OCI-LY7 (cell line): Measurements from ENCODE around the gene MPV17. TPM values are rescaled to one million over a fixed set of nuclear protein-coding genes. Genes with fewer than 3 reads are reported as not detected.

Experiments
- BruUV-seq: library from RNA; stranded (reverse); fragments of 400-500 nt; replicated peaks from 2 replicates; lab custom pipeline; 2021; lab: Mats Ljungman, UMichigan
- CTCF ChIA-PET: fragments of 300-600 bp; sonication (Branson Sonifier 250); formaldehyde crosslinking; loops from one replicate; lab custom pipeline; 2022; ENCODE audit warnings: antibody characterized with exemption; ENCODE audit not compliant: unreplicated experiment; lab: Charles Lee
- POLR2A ChIA-PET: fragments of 300-600 bp; sonication (Branson Sonifier 250); formaldehyde crosslinking; loops from one replicate; lab custom pipeline; 2022; ENCODE audit warnings: antibody characterized with exemption; lab: Charles Lee
- DNase-seq: peaks from one replicate; pipeline ENCODE4 v3.0.0-alpha.2; 2015; ENCODE audit warnings: low spot score
- H2AFZ ChIP-seq: fragments of 200-600 bp; sonication (generic), shearing (Covaris generic); 2 replicates; pipeline ENCODE4 v1.6.1; 2014; ENCODE audit warnings: mild to moderate bottlenecking, antibody characterized with exemption, low read length, moderate library complexity
- H3K27ac ChIP-seq: fragments of 200-600 bp; sonication (generic); 2 replicates; pipeline ENCODE4 v1.5.1; 2014; ENCODE audit warnings: mixed run types, low read depth, mild to moderate bottlenecking, moderate library complexity, low read length, inconsistent platforms; ENCODE audit not compliant: poor library complexity, severe bottlenecking
- H3K36me3 ChIP-seq: fragments of 200-600 bp; sonication (generic); 2 replicates; pipeline ENCODE4 v1.6.1; 2014; ENCODE audit warnings: mild to moderate bottlenecking, antibody characterized with exemption, low read length, moderate library complexity, mixed read lengths; ENCODE audit not compliant: insufficient read depth
- H3K4me1 ChIP-seq: fragments of 200-600 bp; sonication (generic); 2 replicates; pipeline ENCODE4 v1.5.1; 2014; ENCODE audit warnings: mild to moderate bottlenecking, low read length; ENCODE audit not compliant: insufficient read depth, poor library complexity, severe bottlenecking
- H3K4me2 ChIP-seq: fragments of 200-600 bp; sonication (generic); 2 replicates; pipeline ENCODE4 v1.6.1; 2014; ENCODE audit warnings: mild to moderate bottlenecking, low read length
- H3K4me3 ChIP-seq: fragments of 200-600 bp; sonication (generic); 2 replicates; pipeline ENCODE4 v1.5.1; 2014; ENCODE audit warnings: mild to moderate bottlenecking, low read depth, low read length; ENCODE audit not compliant: poor library complexity, severe bottlenecking
- H3K79me2 ChIP-seq: fragments of 200-600 bp; sonication (generic); 2 replicates; pipeline ENCODE4 v1.6.1; 2016; ENCODE audit warnings: low read depth, mild to moderate bottlenecking, low read length, moderate library complexity, mixed read lengths; ENCODE audit not compliant: insufficient read depth
- H3K9me2 ChIP-seq: fragments of 200-600 bp; sonication (generic); 2 replicates; pipeline ENCODE4 v1.6.1; 2016; ENCODE audit warnings: mild to moderate bottlenecking, low read length, mixed read lengths; ENCODE audit not compliant: insufficient read depth
- H3K9me3 ChIP-seq: fragments of 200-600 bp; sonication (generic); 2 replicates; pipeline ENCODE4 v1.6.1; 2014; ENCODE audit warnings: mild to moderate bottlenecking, mixed run types, low read length, mixed read lengths
- H4K20me1 ChIP-seq: fragments of 200-600 bp; sonication (generic); 2 replicates; pipeline ENCODE4 v1.6.1; 2014; ENCODE audit warnings: mild to moderate bottlenecking, antibody characterized with exemption, low read length, moderate library complexity, mixed read lengths; ENCODE audit not compliant: insufficient read depth
- EZH2phosphoT487 ChIP-seq: fragments of 200-600 bp; sonication (generic); IDR thresholded peaks from 2 replicates; pipeline ENCODE4 v1.6.1; 2018; ENCODE audit warnings: low read depth, borderline replicate concordance, mild to moderate bottlenecking, mixed run types, antibody characterized with exemption, low read length, moderate library complexity, mixed read lengths
- intact Hi-C: fragments of 100-400 bp; cut with micrococcal nuclease; formaldehyde crosslinking; loops from one replicate; pipeline ENCODE4 v1.10.0; 2022; ENCODE audit not compliant: unreplicated experiment
- total RNA-seq, 2 experiments: library from RNA; depleted of rRNA in 1 of 2; stranded (reverse); fragments of >200 nt in 1 of 2; shearing (Covaris generic) in 1 of 2; gene quantifications; 2 replicates each; pipeline ENCODE4 v1.2.3, GENCODE V29; 2014 to 2022
- TF ChIP-seq, protein P1 (sequence below): fragments of 200-600 bp; sonication (generic); conservative IDR thresholded peaks from 2 replicates; pipeline ENCODE4 v1.5.1; 2014; ENCODE audit warnings: mild to moderate bottlenecking, antibody characterized with exemption, low read length, moderate library complexity, mixed read lengths

Gene MPV17
- total RNA-seq, 2 experiments from 2014 or later: 63.9 to 109 TPM

DNA sequence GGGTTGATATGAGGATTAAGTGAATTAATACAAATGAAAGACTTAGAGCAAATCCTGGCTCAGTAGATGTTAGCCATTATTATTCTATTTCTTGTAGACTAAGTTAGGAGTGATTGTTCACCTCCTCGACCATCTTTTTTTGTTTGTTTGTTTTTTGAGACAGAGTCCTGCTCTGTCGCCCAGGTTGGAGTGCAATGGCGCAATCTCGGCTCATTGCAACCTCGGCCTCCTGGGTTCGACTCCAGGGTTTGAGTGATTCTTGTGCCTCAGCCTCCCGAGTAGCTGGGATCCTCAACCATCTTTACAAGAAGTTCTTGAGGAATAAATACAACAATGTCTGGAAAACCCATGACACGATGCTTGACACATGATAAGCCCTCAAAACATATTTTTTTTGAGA lies 28.0 kb downstream of the MPV17 start:
- H3K9me2 ChIP-seq: no peaks in the 10 kb centered on the region
- no peaks in the 10 kb centered on the region for H3K79me2 ChIP-seq
- no peak for DNase-seq
- CTCF ChIA-PET: no interaction called here
- no peaks in the 10 kb centered on the region for H4K20me1 ChIP-seq
- no peak overlapping the region for H3K27ac ChIP-seq
- no peak overlapping the region for H3K4me3 ChIP-seq
- no peak for TF ChIP-seq EZH2phosphoT487
- TF ChIP-seq, protein P1, sequence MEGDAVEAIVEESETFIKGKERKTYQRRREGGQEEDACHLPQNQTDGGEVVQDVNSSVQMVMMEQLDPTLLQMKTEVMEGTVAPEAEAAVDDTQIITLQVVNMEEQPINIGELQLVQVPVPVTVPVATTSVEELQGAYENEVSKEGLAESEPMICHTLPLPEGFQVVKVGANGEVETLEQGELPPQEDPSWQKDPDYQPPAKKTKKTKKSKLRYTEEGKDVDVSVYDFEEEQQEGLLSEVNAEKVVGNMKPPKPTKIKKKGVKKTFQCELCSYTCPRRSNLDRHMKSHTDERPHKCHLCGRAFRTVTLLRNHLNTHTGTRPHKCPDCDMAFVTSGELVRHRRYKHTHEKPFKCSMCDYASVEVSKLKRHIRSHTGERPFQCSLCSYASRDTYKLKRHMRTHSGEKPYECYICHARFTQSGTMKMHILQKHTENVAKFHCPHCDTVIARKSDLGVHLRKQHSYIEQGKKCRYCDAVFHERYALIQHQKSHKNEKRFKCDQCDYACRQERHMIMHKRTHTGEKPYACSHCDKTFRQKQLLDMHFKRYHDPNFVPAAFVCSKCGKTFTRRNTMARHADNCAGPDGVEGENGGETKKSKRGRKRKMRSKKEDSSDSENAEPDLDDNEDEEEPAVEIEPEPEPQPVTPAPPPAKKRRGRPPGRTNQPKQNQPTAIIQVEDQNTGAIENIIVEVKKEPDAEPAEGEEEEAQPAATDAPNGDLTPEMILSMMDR: no peak
- no peak overlapping the region for H2AFZ ChIP-seq
- intact Hi-C loops: loop anchor here (5.0 kb wide), 4 partner anchors 103 to 448 kb away; partner anchors contain the start of gene DPYSL5
- no TSS peak for BruUV-seq
- POLR2A ChIA-PET: interaction anchor here (0.6 to 1.3 kb wide), 2 partner anchors 62 to 294 kb away, joined by 3 read pairs; no protein-coding TSS in a partner anchor
- peaks cover 44% of the 10 kb centered on the region for H3K4me1 ChIP-seq
- H3K36me3 ChIP-seq: no peaks in the 10 kb centered on the region
- no peaks in the 10 kb centered on the region for H3K9me3 ChIP-seq
- H3K4me2 ChIP-seq: no peak overlapping the region

DNA sequence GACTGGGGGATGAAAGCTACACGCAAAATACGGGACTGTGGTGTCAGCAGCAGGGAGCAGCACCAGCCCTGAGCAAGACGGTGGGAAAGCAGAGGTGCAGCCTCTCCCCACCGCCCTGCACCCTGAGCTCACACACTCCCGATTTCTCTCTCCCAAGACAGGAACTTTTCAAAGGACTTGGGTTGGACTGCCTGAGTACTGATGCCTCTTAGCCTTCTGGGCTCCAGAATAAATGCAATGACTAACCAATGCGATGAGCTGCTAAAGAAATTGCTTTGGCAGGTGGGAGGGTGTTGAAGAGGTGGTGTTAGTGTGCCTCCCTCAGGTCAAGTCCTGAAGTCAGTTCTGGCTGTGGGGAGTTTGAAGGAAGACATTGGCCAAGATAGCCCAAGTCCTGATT lies 31.0 kb downstream of the MPV17 start:
- Histone ChIP-seq H3K9me3 (no peaks in the 10 kb centered on the region), H3K4me2 (peak overlapping the region; percentile 65), H3K4me3 (peak overlapping the region; percentile 39), H3K79me2 (no peaks in the 10 kb centered on the region), H2AFZ (peak overlapping the region; percentile 66), H4K20me1 (no peaks in the 10 kb centered on the region), H3K9me2 (no peaks in the 10 kb centered on the region), H3K4me1 (peaks cover 75% of the 10 kb centered on the region), H3K36me3 (no peaks in the 10 kb centered on the region), H3K27ac (peak overlapping the region; percentile 99)
- POLR2A ChIA-PET: interaction anchor here (0.6 to 4.8 kb wide), 14 partner anchors 10 to 241 kb away, joined by 3 to 46 read pairs (median 6); partner anchors contain the start of genes AGBL5, ATRAID and TRIM54
- intact Hi-C loops: loop anchor here (1.0 to 5.0 kb wide), 6 partner anchors 27 to 445 kb away; partner anchors contain the start of gene DPYSL5
- BruUV-seq: no TSS peak
- CTCF ChIA-PET: interaction anchor here (0.6 to 4.5 kb wide), 9 partner anchors 8 to 322 kb away, joined by 3 to 37 read pairs (median 6); partner anchors contain the start of genes MPV17 and TRIM54
- peak; percentile 85 for DNase-seq
- TF ChIP-seq, protein P1: peak; percentile 90
- TF ChIP-seq EZH2phosphoT487: no peak

DNA sequence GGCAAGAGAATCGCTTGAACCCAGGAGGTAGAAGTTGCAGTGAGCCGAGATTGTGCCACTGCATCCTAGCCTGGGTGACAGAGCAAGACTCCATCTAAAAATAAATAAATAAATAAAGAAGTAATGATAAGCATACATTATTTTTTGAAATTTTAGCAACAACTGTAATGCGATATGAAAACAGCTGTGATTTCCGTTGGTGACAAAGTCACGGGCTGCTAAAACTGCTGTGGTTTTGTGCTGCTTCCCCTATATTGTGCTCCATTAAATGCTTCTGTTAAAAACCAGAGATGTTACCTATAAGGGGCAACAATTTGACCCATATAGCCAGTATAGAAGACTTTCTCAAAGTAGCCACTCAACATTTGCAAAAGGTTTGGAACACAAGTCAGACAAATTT lies 32.3 kb downstream of the MPV17 start:
- DNase-seq: peak; percentile 78
- ChIA-PET CTCF (interaction anchor here (0.8 to 4.5 kb wide), 2 partner anchors 9 to 41 kb away, joined by 3 to 37 read pairs; no protein-coding TSS in a partner anchor), POLR2A (interaction anchor here (0.6 to 4.8 kb wide), 6 partner anchors 9 to 42 kb away, joined by 3 to 46 read pairs (median 13); no protein-coding TSS in a partner anchor)
- H3K27ac ChIP-seq: peak overlapping the region; percentile 99
- H3K36me3 ChIP-seq: no peaks in the 10 kb centered on the region
- H3K4me1 ChIP-seq: peaks cover 88% of the 10 kb centered on the region
- H4K20me1 ChIP-seq: no peaks in the 10 kb centered on the region
- BruUV-seq: no TSS peak
- TF ChIP-seq, protein P1: no peak
- peak overlapping the region; percentile 39 for H3K4me3 ChIP-seq
- H3K4me2 ChIP-seq: peak overlapping the region; percentile 65
- no peaks in the 10 kb centered on the region for H3K9me3 ChIP-seq
- peak overlapping the region; percentile 66 for H2AFZ ChIP-seq
- intact Hi-C loops: loop anchor here (2.0 to 5.0 kb wide), 5 partner anchors 26 to 443 kb away; partner anchors contain the start of gene DPYSL5
- no peaks in the 10 kb centered on the region for H3K79me2 ChIP-seq
- H3K9me2 ChIP-seq: no peaks in the 10 kb centered on the region
